Lower lobe of right lung (tissue), 2 donors: ENCODE measurements around the gene YBX1. TPM values are rescaled to one million over a fixed set of nuclear protein-coding genes. Genes with fewer than 3 reads are reported as not detected.

Experiments used
- ATAC-seq, 2 donors: fragments of 200-7000 bp; cut with Tn5 transposase; one replicate each; pipeline ENCODE4 v1.9.1; 2020 to 2022; ENCODE audit warnings: mild to moderate bottlenecking in 2 of 2, moderate library complexity in 2 of 2
- DNase-seq: peaks from one replicate; pipeline ENCODE4 v3.0.0-alpha.2; 2020
- H3K27ac ChIP-seq: fragments of 200-600 bp; one replicate; pipeline ENCODE4 v1.8.0; 2022
- H3K27me3 ChIP-seq: fragments of 200-600 bp; one replicate; pipeline ENCODE4 v1.8.0; 2022; ENCODE audit warnings: low read depth
- H3K36me3 ChIP-seq: fragments of 200-600 bp; one replicate; pipeline ENCODE4 v1.8.0; 2022; ENCODE audit warnings: mild to moderate bottlenecking
- H3K4me1 ChIP-seq: fragments of 200-600 bp; one replicate; pipeline ENCODE4 v1.8.0; 2022
- H3K4me3 ChIP-seq: fragments of 200-600 bp; one replicate; pipeline ENCODE4 v1.8.0; 2022; ENCODE audit warnings: mild to moderate bottlenecking
- H3K9me3 ChIP-seq: fragments of 200-600 bp; one replicate; pipeline ENCODE4 v1.8.0; 2022
- CTCF ChIP-seq: fragments of 200-600 bp; IDR thresholded peaks from one replicate; pipeline ENCODE4 v1.8.0; 2022; ENCODE audit warnings: antibody characterized with exemption, mild to moderate bottlenecking
- intact Hi-C: fragments of 100-400 bp; cut with DNase I; formaldehyde crosslinking; loops from one replicate; pipeline ENCODE4 v1.11.0; 2022
- total RNA-seq: library from RNA; stranded (reverse); fragmentation: NEBNext Ultra II Directional; extraction: Animal tissue kit (Norgen Biotek cat#: 25700); gene quantifications from one replicate; pipeline ENCODE4 v1.2.1, GENCODE V29; 2021
- donor health status: DM: no; HTN: yes; CAD: no; lungs with severe emphysema.

Gene YBX1
- total RNA-seq, 1 donor from 2014 or later, result 552 TPM

- Histone ChIP-seq H3K9me3 (no peaks in the 10 kb centered on the region), H3K27me3 (no peaks in the 10 kb centered on the region), H3K36me3 (peaks cover 41% of the 10 kb centered on the region), H3K27ac (no peak overlapping the region), H3K4me1 (peaks cover 10% of the 10 kb centered on the region), H3K4me3 (no peak overlapping the region)
- ATAC-seq, result no peak
- intact Hi-C loops, result no loop called here
- no peak for DNase-seq
- no peak for TF ChIP-seq CTCF
Measured at GRCh38 chr1:42674682-42675081, 7.5 kb upstream of the YBX1 start.

- DNase-seq (no peak), ATAC-seq (peak; percentile 46 to 54)
- Histone ChIP-seq H3K4me1 (peaks cover 16% of the 10 kb centered on the region), H3K4me3 (no peak overlapping the region), H3K27ac (peak overlapping the region; percentile 31), H3K36me3 (peaks cover 33% of the 10 kb centered on the region), H3K27me3 (no peaks in the 10 kb centered on the region), H3K9me3 (no peaks in the 10 kb centered on the region)
- intact Hi-C loops, result no loop called here
- no peak for TF ChIP-seq CTCF
Measured at GRCh38 chr1:42675467-42675866, 6.8 kb upstream of the YBX1 start.

- ATAC-seq (peak in 1 of 2 donors; percentile 38), DNase-seq (no peak)
- Histone ChIP-seq H3K4me1 (peaks cover 25% of the 10 kb centered on the region), H3K9me3 (no peaks in the 10 kb centered on the region), H3K36me3 (peaks cover 25% of the 10 kb centered on the region), H3K4me3 (no peak overlapping the region), H3K27me3 (no peaks in the 10 kb centered on the region), H3K27ac (no peak overlapping the region)
- no peak for TF ChIP-seq CTCF
- intact Hi-C loops, result no loop called here
Measured at GRCh38 chr1:42676534-42677087, 5.6 kb upstream of the YBX1 start.

DNA sequence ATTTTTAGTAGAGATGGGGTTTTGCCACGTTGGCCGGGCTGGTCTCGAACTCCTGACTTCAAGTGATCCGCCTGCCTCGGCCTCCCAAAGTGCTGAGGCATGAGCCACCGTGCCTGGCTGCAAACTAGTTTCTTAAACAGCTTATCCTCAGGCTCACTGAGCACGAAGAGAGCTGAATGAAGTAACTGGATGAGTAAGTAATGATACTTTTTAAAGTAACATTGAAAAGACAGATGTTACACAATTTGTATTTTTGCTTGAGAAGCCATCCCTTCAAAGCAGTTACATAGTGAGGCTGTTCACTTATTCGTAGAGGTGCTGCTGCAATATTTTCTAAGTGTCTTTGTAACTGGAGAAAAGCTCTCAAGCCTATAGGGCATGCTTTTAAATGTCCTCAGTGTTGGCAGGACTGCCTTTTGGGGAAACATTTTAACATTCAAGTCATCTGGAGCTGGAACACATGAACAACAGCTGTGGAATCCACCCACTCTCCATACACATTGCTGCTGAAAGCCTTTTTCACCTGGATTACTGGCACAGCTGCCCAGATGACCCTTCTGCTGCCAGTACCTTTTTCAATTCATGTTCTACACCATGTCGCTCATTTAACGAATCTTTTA lies 2.7 kb upstream of the YBX1 start:
- no peak for ATAC-seq
- Histone ChIP-seq H3K27ac (no peak overlapping the region), H3K4me1 (peaks cover 38% of the 10 kb centered on the region), H3K9me3 (no peaks in the 10 kb centered on the region), H3K4me3 (no peak overlapping the region), H3K27me3 (no peaks in the 10 kb centered on the region), H3K36me3 (peaks cover 25% of the 10 kb centered on the region)
- no peak for TF ChIP-seq CTCF
- intact Hi-C loops, result no loop called here
- no peak for DNase-seq

DNA sequence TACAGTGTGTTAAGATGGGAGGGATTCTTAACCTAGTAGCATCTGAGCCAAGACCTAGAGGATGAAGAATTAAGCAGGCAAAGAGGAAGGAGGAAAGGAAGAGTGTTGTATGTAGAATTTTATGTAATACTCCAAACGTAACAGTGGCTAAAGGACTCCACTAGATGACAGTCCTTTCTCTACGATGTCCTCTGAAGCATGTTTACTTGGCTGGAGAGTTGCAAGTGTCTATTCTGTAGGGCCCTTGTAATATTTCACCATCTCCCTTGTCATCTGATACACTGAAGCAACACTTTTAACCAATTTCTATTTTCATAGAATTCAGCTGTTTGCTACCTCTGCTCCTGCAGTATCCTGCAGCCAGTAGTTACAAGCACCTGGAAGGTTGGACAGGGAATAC lies 2.2 kb upstream of the YBX1 start:
- H3K4me3 ChIP-seq, result no peak overlapping the region
- intact Hi-C loops, result no loop called here
- no peak overlapping the region for H3K27ac ChIP-seq

More for the DNA sequence above, 2.2 kb upstream of the YBX1 start:
- DNase-seq (no peak), ATAC-seq (no peak)
- H3K4me1 ChIP-seq, result peaks cover 38% of the 10 kb centered on the region
- no peak for TF ChIP-seq CTCF
- H3K36me3 ChIP-seq, result peaks cover 24% of the 10 kb centered on the region
- H3K27me3 ChIP-seq, result no peaks in the 10 kb centered on the region
- H3K9me3 ChIP-seq, result no peaks in the 10 kb centered on the region
